Measurements from ENCODE around the gene CYP4F2. TPM values are rescaled to one million over a fixed set of nuclear protein-coding genes. Genes with fewer than 3 reads are reported as not detected.
"Not testable (repeated sequence)": the region's sequence is repeated elsewhere in the genome, so short reads cannot be mapped to it uniquely, and the experiment has no call there.

Gene CYP4F2
- total RNA-seq, 1 experiment from 2014 or later, result not detected

GRCh38 chr19:15846923-15847322 is 51.0 kb downstream of the CYP4F2 start:
- Histone ChIP-seq H3K4me1 (no peaks in the 10 kb centered on the region), H3K27me3 (replicated peaks; ENCODE audit: control insufficient read depth, insufficient read depth, low read length) (no peaks in the 10 kb centered on the region), H3K4me3 (ENCODE audit: low read depth, low read length) (no peak overlapping the region), H3K36me3 (ENCODE audit: control insufficient read depth, insufficient read depth, low read length) (no peaks in the 10 kb centered on the region), H3K9me3 (no peaks in the 10 kb centered on the region)
- TF ChIP-seq CTCF (IDR thresholded peaks at IDR 0.05; ENCODE audit: insufficient read depth in 1 of 2, low read depth in 1 of 2, low read length in 1 of 2, severe bottlenecking in 1 of 2, unreplicated experiment in 1 of 2), result no peak
- Mint-ChIP-seq H3K27me3 (ENCODE audit: insufficient read depth, unreplicated experiment) (peaks cover 10% of the 10 kb centered on the region), H3K36me3 (ENCODE audit: insufficient read depth, unreplicated experiment) (no peaks in the 10 kb centered on the region), H3K27ac (ENCODE audit: unreplicated experiment) (no peak overlapping the region), H3K4me3 (ENCODE audit: unreplicated experiment) (no peak overlapping the region), H3K9me3 (ENCODE audit: unreplicated experiment) (no peaks in the 10 kb centered on the region), H3K4me1 (ENCODE audit: low read depth, unreplicated experiment) (no peaks in the 10 kb centered on the region)
- BruUV-seq (replicated peaks), result no TSS peak
- no peak for DNase-seq
- intact Hi-C loops (cut with micrococcal nuclease; ENCODE audit: unreplicated experiment), result no loop called here
- CTCF ChIA-PET, result no interaction called here
- POLR2A ChIA-PET, result no interaction called here

GRCh38 chr19:15843894-15844222 is 54.0 kb downstream of the CYP4F2 start:
- H3K36me3 ChIP-seq (ENCODE audit: control insufficient read depth, insufficient read depth, low read length); POLR2A ChIA-PET; BruUV-seq (replicated peaks); H3K4me1 Mint-ChIP-seq (ENCODE audit: low read depth, unreplicated experiment); H3K27ac Mint-ChIP-seq (ENCODE audit: unreplicated experiment); H3K4me3 ChIP-seq (ENCODE audit: low read depth, low read length); H3K27me3 ChIP-seq (replicated peaks; ENCODE audit: control insufficient read depth, insufficient read depth, low read length); H3K36me3 Mint-ChIP-seq (ENCODE audit: insufficient read depth, unreplicated experiment); H3K27me3 Mint-ChIP-seq (ENCODE audit: insufficient read depth, unreplicated experiment); intact Hi-C loops (cut with micrococcal nuclease; ENCODE audit: unreplicated experiment); H3K9me3 Mint-ChIP-seq (ENCODE audit: unreplicated experiment); H3K9me3 ChIP-seq; CTCF ChIA-PET; H3K4me1 ChIP-seq; H3K4me3 Mint-ChIP-seq (ENCODE audit: unreplicated experiment): not testable (repeated sequence)
- DNase-seq, result peak in 1 of 2 experiments; percentile 16

GRCh38 chr19:15843203-15843893 is 54.5 kb downstream of the CYP4F2 start:
- Mint-ChIP-seq H3K4me1 (ENCODE audit: low read depth, unreplicated experiment) (no peaks in the 10 kb centered on the region), H3K4me3 (ENCODE audit: unreplicated experiment) (no peak overlapping the region), H3K27me3 (ENCODE audit: insufficient read depth, unreplicated experiment) (peaks cover 10% of the 10 kb centered on the region), H3K36me3 (ENCODE audit: insufficient read depth, unreplicated experiment) (peaks cover 7% of the 10 kb centered on the region), H3K9me3 (ENCODE audit: unreplicated experiment) (no peaks in the 10 kb centered on the region), H3K27ac (ENCODE audit: unreplicated experiment) (no peak overlapping the region)
- Histone ChIP-seq H3K4me1 (peaks cover 2% of the 10 kb centered on the region; the same call in 1 of the 2 replicates), H3K9me3 (no peaks in the 10 kb centered on the region), H3K27me3 (replicated peaks; ENCODE audit: control insufficient read depth, insufficient read depth, low read length) (no peaks in the 10 kb centered on the region), H3K4me3 (ENCODE audit: low read depth, low read length) (no peak overlapping the region), H3K36me3 (ENCODE audit: control insufficient read depth, insufficient read depth, low read length) (no peaks in the 10 kb centered on the region)
- no TSS peak for BruUV-seq (replicated peaks)
- CTCF ChIA-PET, result no interaction called here
- POLR2A ChIA-PET, result no interaction called here
- no peak for DNase-seq
- intact Hi-C loops (cut with micrococcal nuclease; ENCODE audit: unreplicated experiment), result no loop called here
- TF ChIP-seq CTCF (IDR thresholded peaks at IDR 0.05; ENCODE audit: insufficient read depth in 1 of 2, low read depth in 1 of 2, low read length in 1 of 2, severe bottlenecking in 1 of 2, unreplicated experiment in 1 of 2), result no peak
